Mucosa of descending colon (tissue), 3 donors: ENCODE results near the gene ARHGAP42. TPM values are rescaled to one million over a fixed set of nuclear protein-coding genes. Genes with fewer than 3 reads are reported as not detected.

Experiments used
- ATAC-seq: fragments of 200-7000 bp; cut with Tn5 transposase; one replicate; pipeline ENCODE4 v1.9.1; 2020; ENCODE audit warnings: mild to moderate bottlenecking, moderate library complexity
- DNase-seq, 3 donors: peaks; one replicate each; pipeline ENCODE4 v3.0.0-alpha.2; 2020
- H3K36me3 ChIP-seq: fragments of 200-600 bp; one replicate; pipeline ENCODE4 v1.8.0; 2021; ENCODE audit warnings: low read depth, mild to moderate bottlenecking
- H3K4me1 ChIP-seq: fragments of 200-600 bp; one replicate; pipeline ENCODE4 v1.8.0; 2021; ENCODE audit warnings: low read depth, mild to moderate bottlenecking
- H3K4me3 ChIP-seq: fragments of 200-600 bp; one replicate; pipeline ENCODE4 v1.8.0; 2021; ENCODE audit warnings: mild to moderate bottlenecking
- H3K9me3 ChIP-seq: fragments of 200-600 bp; one replicate; pipeline ENCODE4 v1.8.0; 2021; ENCODE audit warnings: mild to moderate bottlenecking
- CTCF ChIP-seq: fragments of 200-600 bp; IDR thresholded peaks from one replicate; pipeline ENCODE4 v1.8.0; 2022; ENCODE audit warnings: antibody characterized with exemption, mild to moderate bottlenecking
- intact Hi-C, 2 donors: fragments of 100-400 bp; cut with DNase I in 1 of 2; cut with micrococcal nuclease in 1 of 2; formaldehyde crosslinking; loops; one replicate each; pipeline versions ENCODE4 v1.11.0 to v1.11.1; 2022; cut with DNase I, micrococcal nuclease
- total RNA-seq, 3 donors: library from RNA; stranded (reverse); fragmentation: NEBNext Ultra II Directional in 2 of 3; extraction: Animal tissue kit (Norgen Biotek cat#: 25700) in 2 of 3; gene quantifications; one replicate each; pipeline versions ENCODE4 v1.2.1 to v1.2.4, GENCODE V29; 2021 to 2023
- donor health status: DM: no; HTN: no; CAD: no; lungs with moderate emphysema.
- donor health status: DM: no; HTN: no; CAD: no.
- donor health status: DM: no; HTN: yes; CAD: no.

Gene ARHGAP42
- total RNA-seq, 3 donors from 2014 or later, result 17.6 to 38.9 (median 18.8) TPM

- ATAC-seq, result no peak
- no peak for DNase-seq
- intact Hi-C loops, result no loop called here
- H3K4me1 ChIP-seq, result no peaks in the 10 kb centered on the region
- no peak overlapping the region for H3K4me3 ChIP-seq
- no peaks in the 10 kb centered on the region for H3K36me3 ChIP-seq
- TF ChIP-seq CTCF, result no peak
- H3K9me3 ChIP-seq, result no peaks in the 10 kb centered on the region
Observed at GRCh38 chr11:100821198-100821597, 134.1 kb downstream of the ARHGAP42 start.

- no peak for TF ChIP-seq CTCF
- no peak overlapping the region for H3K4me3 ChIP-seq
- intact Hi-C loops, result no loop called here
- DNase-seq (no peak), ATAC-seq (no peak)
- H3K9me3 ChIP-seq, result no peaks in the 10 kb centered on the region
- no peaks in the 10 kb centered on the region for H3K36me3 ChIP-seq
- no peaks in the 10 kb centered on the region for H3K4me1 ChIP-seq
Observed at GRCh38 chr11:100823360-100823759, 136.3 kb downstream of the ARHGAP42 start.

- no peak for ATAC-seq
- Histone ChIP-seq H3K4me3 (no peak overlapping the region), H3K36me3 (no peaks in the 10 kb centered on the region), H3K9me3 (no peaks in the 10 kb centered on the region), H3K4me1 (no peaks in the 10 kb centered on the region)
- DNase-seq, result no peak
- TF ChIP-seq CTCF, result no peak
- intact Hi-C loops, result no loop called here
Observed at GRCh38 chr11:100824041-100824809, 137.1 kb downstream of the ARHGAP42 start.

DNA sequence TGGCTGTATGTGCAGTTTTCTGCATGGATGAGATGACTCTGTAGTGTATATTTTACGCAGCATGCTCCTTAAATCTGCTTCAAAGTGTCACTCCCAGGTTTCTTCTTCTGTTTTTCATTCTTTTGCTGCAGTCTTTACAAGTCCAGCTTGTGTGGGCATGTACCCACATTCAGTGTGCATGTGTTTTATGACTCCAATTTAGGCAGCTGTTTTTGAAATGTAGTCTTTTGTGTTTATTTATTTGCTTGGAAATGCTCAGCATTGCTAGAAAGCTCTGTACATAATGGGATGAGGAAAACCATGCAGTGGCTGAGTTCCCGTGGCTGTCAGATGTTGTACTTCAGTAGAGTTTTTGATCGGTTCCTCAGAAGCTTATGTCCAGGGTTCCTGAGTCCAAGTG is 138.5 kb downstream of the ARHGAP42 start:
- no peak for TF ChIP-seq CTCF
- DNase-seq (no peak), ATAC-seq (no peak)
- Histone ChIP-seq H3K4me3 (no peak overlapping the region), H3K36me3 (no peaks in the 10 kb centered on the region), H3K4me1 (no peaks in the 10 kb centered on the region), H3K9me3 (no peaks in the 10 kb centered on the region)
- intact Hi-C loops, result no loop called here

- TF ChIP-seq CTCF, result no peak
- ATAC-seq (peak; percentile 71), DNase-seq (peak in 1 of 3 donors; percentile 52)
- no peaks in the 10 kb centered on the region for H3K4me1 ChIP-seq
- intact Hi-C loops, result no loop called here
- no peak overlapping the region for H3K4me3 ChIP-seq
- H3K9me3 ChIP-seq, result no peaks in the 10 kb centered on the region
- no peaks in the 10 kb centered on the region for H3K36me3 ChIP-seq
Observed at GRCh38 chr11:100827934-100828661, 141.0 kb downstream of the ARHGAP42 start.
